ENCODE results near the gene INSYN2A. TPM values are rescaled to one million over a fixed set of nuclear protein-coding genes. Genes with fewer than 3 reads are reported as not detected.

Gene INSYN2A
- total and polyA plus RNA-seq, 4 donors = 0.54 TPM; not detected in 3

DNA sequence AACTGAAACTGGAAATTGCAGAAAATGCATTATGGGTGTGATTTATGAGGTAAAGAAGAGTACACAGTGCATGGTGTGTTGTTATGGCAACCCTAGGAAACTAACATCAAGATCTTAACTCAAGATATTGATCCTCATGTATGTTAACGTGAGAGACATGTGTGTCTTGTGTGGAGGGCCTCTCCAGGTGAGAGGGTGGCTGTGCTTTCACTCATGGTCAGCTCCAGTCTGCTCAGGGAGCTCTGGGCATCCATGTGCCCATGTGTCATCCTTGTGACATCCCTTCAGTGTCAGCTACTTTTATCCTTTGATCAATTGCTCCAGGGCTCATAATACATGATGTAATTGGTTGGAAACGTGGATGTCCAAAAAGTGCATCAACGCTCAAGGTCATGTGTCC, 24.9 kb upstream of the INSYN2A start:
- WGBS = 88% methylated on average over 3 of the region's 3 CpGs
- H3K36me3 ChIP-seq (ENCODE audit: control insufficient read depth in 4 of 4, insufficient read depth in 3 of 4, low read depth in 1 of 4, low read length in 3 of 4) = no peaks in the 10 kb centered on the region
- H3K4me1 ChIP-seq (ENCODE audit: control insufficient read depth in 4 of 4, insufficient read depth in 4 of 4, low read length in 3 of 4) = no peaks in the 10 kb centered on the region
- no peak overlapping the region for H3K4me3 ChIP-seq (ENCODE audit: low read depth in 1 of 3, low read length in 3 of 3)
- H3K27ac ChIP-seq (ENCODE audit: low read depth in 1 of 2, low read length in 2 of 2) = no peak overlapping the region
- no peak for DNase-seq (ENCODE audit: low spot score)
- no peaks in the 10 kb centered on the region for H3K9me3 ChIP-seq (ENCODE audit: control insufficient read depth in 4 of 4, low read length in 3 of 4)
- TF ChIP-seq GABPA (IDR thresholded peaks at IDR 0.05 in 1 of 2, conservative IDR thresholded peaks at IDR 0.05 in 1 of 2) = no peak
- no peak for TF ChIP-seq FOXA2 (IDR thresholded peaks at IDR 0.05)
- no peak for TF ChIP-seq RAD21 (IDR thresholded peaks at IDR 0.05)
- no peak for TF ChIP-seq NR2F2 (IDR thresholded peaks at IDR 0.05)
- TF ChIP-seq JUND (IDR thresholded peaks at IDR 0.05) = no peak
- TF ChIP-seq RXRA (IDR thresholded peaks at IDR 0.05) = no peak
- no peak for TF ChIP-seq HNF4A (conservative IDR thresholded peaks at IDR 0.05)
- no peak for TF ChIP-seq TAF1 (conservative IDR thresholded peaks at IDR 0.05)
- no peak overlapping the region for H3K9ac ChIP-seq (ENCODE audit: low read depth in 1 of 2, low read length in 2 of 2)
- H3K27me3 ChIP-seq (ENCODE audit: control insufficient read depth in 4 of 4, insufficient read depth in 4 of 4, low read length in 3 of 4) = no peaks in the 10 kb centered on the region

DNA sequence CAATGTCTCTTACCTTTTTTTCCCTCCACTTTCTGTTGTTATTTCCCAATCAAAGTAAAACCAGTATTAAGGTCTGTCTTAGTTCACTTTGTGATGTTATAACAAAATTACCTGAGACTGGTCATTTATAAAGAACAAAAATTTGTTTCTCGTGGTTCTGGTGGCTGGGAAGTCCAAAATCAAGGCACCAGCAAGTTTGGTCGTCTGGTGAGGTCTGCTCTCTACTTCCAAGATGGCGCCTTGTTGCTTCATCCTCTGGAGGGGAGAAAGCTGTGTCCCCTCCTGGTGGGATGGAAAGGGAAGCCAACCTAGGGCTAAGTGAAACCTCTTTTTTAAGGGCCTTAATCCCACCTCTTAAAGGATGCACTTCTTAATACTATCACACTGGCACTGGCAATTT, 22.3 kb upstream of the INSYN2A start:
- Histone ChIP-seq H3K9me3 (ENCODE audit: control insufficient read depth in 4 of 4, low read length in 3 of 4) (no peaks in the 10 kb centered on the region), H3K4me3 (ENCODE audit: low read depth in 1 of 3, low read length in 3 of 3) (no peak overlapping the region), H3K27ac (ENCODE audit: low read depth in 1 of 2, low read length in 2 of 2) (no peak overlapping the region), H3K9ac (ENCODE audit: low read depth in 1 of 2, low read length in 2 of 2) (no peak overlapping the region), H3K27me3 (ENCODE audit: control insufficient read depth in 4 of 4, insufficient read depth in 4 of 4, low read length in 3 of 4) (no peaks in the 10 kb centered on the region), H3K36me3 (ENCODE audit: control insufficient read depth in 4 of 4, insufficient read depth in 3 of 4, low read depth in 1 of 4, low read length in 3 of 4) (no peaks in the 10 kb centered on the region), H3K4me1 (ENCODE audit: control insufficient read depth in 4 of 4, insufficient read depth in 4 of 4, low read length in 3 of 4) (no peaks in the 10 kb centered on the region)
- TF ChIP-seq RXRA (IDR thresholded peaks at IDR 0.05) (no peak), HNF4G (IDR thresholded peaks at IDR 0.05) (no peak), RAD21 (IDR thresholded peaks at IDR 0.05) (no peak), GABPA (IDR thresholded peaks at IDR 0.05 in 1 of 2, conservative IDR thresholded peaks at IDR 0.05 in 1 of 2) (no peak), SP1 (IDR thresholded peaks at IDR 0.05) (no peak)
- TF ChIP-seq, protein P1, sequence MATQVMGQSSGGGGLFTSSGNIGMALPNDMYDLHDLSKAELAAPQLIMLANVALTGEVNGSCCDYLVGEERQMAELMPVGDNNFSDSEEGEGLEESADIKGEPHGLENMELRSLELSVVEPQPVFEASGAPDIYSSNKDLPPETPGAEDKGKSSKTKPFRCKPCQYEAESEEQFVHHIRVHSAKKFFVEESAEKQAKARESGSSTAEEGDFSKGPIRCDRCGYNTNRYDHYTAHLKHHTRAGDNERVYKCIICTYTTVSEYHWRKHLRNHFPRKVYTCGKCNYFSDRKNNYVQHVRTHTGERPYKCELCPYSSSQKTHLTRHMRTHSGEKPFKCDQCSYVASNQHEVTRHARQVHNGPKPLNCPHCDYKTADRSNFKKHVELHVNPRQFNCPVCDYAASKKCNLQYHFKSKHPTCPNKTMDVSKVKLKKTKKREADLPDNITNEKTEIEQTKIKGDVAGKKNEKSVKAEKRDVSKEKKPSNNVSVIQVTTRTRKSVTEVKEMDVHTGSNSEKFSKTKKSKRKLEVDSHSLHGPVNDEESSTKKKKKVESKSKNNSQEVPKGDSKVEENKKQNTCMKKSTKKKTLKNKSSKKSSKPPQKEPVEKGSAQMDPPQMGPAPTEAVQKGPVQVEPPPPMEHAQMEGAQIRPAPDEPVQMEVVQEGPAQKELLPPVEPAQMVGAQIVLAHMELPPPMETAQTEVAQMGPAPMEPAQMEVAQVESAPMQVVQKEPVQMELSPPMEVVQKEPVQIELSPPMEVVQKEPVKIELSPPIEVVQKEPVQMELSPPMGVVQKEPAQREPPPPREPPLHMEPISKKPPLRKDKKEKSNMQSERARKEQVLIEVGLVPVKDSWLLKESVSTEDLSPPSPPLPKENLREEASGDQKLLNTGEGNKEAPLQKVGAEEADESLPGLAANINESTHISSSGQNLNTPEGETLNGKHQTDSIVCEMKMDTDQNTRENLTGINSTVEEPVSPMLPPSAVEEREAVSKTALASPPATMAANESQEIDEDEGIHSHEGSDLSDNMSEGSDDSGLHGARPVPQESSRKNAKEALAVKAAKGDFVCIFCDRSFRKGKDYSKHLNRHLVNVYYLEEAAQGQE (IDR thresholded peaks at IDR 0.05) = no peak
- 93% methylated on average over 3 of the region's 3 CpGs for WGBS
- no peak for DNase-seq (ENCODE audit: low spot score)

DNA sequence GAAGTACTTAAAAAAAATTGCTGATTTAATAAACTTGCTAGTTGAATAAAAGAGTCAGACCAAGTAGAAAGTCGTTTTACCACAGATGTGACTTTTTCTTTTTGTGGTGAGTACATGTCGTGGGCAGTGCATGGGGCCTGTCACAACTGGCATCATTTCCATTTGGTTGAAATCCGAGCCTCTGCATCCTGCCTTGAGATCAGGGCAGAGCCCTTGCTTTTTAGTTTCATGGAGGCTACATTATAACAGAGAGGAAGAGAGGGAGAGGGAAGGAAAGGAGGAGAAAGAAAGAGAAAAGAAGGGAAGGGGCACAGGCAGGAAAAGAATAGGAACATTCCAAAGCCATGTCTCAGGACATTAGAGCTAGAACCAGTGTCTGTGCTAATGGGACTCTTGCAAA, 20.4 kb upstream of the INSYN2A start:
- 84% methylated on average over 3 of the region's 3 CpGs for WGBS
- no peak for DNase-seq (ENCODE audit: low spot score)
- Histone ChIP-seq H3K27ac (ENCODE audit: low read depth in 1 of 2, low read length in 2 of 2) (no peak overlapping the region), H3K36me3 (ENCODE audit: control insufficient read depth in 4 of 4, insufficient read depth in 3 of 4, low read depth in 1 of 4, low read length in 3 of 4) (no peaks in the 10 kb centered on the region), H3K4me1 (ENCODE audit: control insufficient read depth in 4 of 4, insufficient read depth in 4 of 4, low read length in 3 of 4) (no peaks in the 10 kb centered on the region), H3K4me3 (ENCODE audit: low read depth in 1 of 3, low read length in 3 of 3) (no peak overlapping the region), H3K9ac (ENCODE audit: low read depth in 1 of 2, low read length in 2 of 2) (no peak overlapping the region), H3K9me3 (ENCODE audit: control insufficient read depth in 4 of 4, low read length in 3 of 4) (no peaks in the 10 kb centered on the region), H3K27me3 (ENCODE audit: control insufficient read depth in 4 of 4, insufficient read depth in 4 of 4, low read length in 3 of 4) (no peaks in the 10 kb centered on the region)
- TF ChIP-seq, protein P2, sequence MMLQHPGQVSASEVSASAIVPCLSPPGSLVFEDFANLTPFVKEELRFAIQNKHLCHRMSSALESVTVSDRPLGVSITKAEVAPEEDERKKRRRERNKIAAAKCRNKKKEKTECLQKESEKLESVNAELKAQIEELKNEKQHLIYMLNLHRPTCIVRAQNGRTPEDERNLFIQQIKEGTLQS (IDR thresholded peaks at IDR 0.05) = no peak
- TF ChIP-seq, protein P3, sequence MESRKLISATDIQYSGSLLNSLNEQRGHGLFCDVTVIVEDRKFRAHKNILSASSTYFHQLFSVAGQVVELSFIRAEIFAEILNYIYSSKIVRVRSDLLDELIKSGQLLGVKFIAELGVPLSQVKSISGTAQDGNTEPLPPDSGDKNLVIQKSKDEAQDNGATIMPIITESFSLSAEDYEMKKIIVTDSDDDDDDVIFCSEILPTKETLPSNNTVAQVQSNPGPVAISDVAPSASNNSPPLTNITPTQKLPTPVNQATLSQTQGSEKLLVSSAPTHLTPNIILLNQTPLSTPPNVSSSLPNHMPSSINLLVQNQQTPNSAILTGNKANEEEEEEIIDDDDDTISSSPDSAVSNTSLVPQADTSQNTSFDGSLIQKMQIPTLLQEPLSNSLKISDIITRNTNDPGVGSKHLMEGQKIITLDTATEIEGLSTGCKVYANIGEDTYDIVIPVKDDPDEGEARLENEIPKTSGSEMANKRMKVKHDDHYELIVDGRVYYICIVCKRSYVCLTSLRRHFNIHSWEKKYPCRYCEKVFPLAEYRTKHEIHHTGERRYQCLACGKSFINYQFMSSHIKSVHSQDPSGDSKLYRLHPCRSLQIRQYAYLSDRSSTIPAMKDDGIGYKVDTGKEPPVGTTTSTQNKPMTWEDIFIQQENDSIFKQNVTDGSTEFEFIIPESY (IDR thresholded peaks at IDR 0.05) = no peak
- no peak for TF ChIP-seq HNF4G (IDR thresholded peaks at IDR 0.05)
- no peak for TF ChIP-seq YY1 (IDR thresholded peaks at IDR 0.05)
- no peak for TF ChIP-seq FOXA2 (IDR thresholded peaks at IDR 0.05)
- no peak for TF ChIP-seq FOXA1 (IDR thresholded peaks at IDR 0.05)
- no peak for TF ChIP-seq HNF4A (conservative IDR thresholded peaks at IDR 0.05)
- no peak for TF ChIP-seq GABPA (IDR thresholded peaks at IDR 0.05 in 1 of 2, conservative IDR thresholded peaks at IDR 0.05 in 1 of 2)
- no peak for TF ChIP-seq EGR1 (IDR thresholded peaks at IDR 0.05; ENCODE audit: low read depth in 2 of 2)
- TF ChIP-seq, protein P4, sequence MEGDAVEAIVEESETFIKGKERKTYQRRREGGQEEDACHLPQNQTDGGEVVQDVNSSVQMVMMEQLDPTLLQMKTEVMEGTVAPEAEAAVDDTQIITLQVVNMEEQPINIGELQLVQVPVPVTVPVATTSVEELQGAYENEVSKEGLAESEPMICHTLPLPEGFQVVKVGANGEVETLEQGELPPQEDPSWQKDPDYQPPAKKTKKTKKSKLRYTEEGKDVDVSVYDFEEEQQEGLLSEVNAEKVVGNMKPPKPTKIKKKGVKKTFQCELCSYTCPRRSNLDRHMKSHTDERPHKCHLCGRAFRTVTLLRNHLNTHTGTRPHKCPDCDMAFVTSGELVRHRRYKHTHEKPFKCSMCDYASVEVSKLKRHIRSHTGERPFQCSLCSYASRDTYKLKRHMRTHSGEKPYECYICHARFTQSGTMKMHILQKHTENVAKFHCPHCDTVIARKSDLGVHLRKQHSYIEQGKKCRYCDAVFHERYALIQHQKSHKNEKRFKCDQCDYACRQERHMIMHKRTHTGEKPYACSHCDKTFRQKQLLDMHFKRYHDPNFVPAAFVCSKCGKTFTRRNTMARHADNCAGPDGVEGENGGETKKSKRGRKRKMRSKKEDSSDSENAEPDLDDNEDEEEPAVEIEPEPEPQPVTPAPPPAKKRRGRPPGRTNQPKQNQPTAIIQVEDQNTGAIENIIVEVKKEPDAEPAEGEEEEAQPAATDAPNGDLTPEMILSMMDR (IDR thresholded peaks at IDR 0.05; ENCODE audit: low read depth, low read length, missing input control) = no peak
- TF ChIP-seq, protein P1 (IDR thresholded peaks at IDR 0.05) = no peak
- no peak for TF ChIP-seq NR2F2 (IDR thresholded peaks at IDR 0.05)
- TF ChIP-seq JUND (IDR thresholded peaks at IDR 0.05) = no peak
- no peak for TF ChIP-seq SP1 (IDR thresholded peaks at IDR 0.05)
